GM06990 (cell line): ENCODE measurements around the gene ASMT.

Experiments used
- DNase-seq: peaks from one replicate; pipeline ENCODE4 v3.0.0-alpha.2; 2011; ENCODE audit not compliant: insufficient read length; ENCODE audit errors: extremely low read depth
- H3K27me3 ChIP-seq: replicated peaks from 2 replicates; pipeline ENCODE4 v1.6.0; 2011; ENCODE audit warnings: low read length; ENCODE audit not compliant: control insufficient read depth, insufficient read depth
- H3K36me3 ChIP-seq: 2 replicates; pipeline ENCODE4 v1.5.1; 2011; ENCODE audit warnings: low read length; ENCODE audit not compliant: control insufficient read depth, insufficient read depth
- H3K4me3 ChIP-seq: replicated peaks from 2 replicates; pipeline ENCODE4 v1.5.1; 2011; ENCODE audit warnings: low read depth, mild to moderate bottlenecking, control low read depth, low read length
- CTCF ChIP-seq: IDR thresholded peaks from 2 replicates; pipeline ENCODE4 v1.5.1; 2011; ENCODE audit warnings: low read length, control low read depth, mild to moderate bottlenecking, inconsistent platforms; ENCODE audit not compliant: insufficient read depth, poor library complexity, severe bottlenecking

Gene ASMT

GRCh38 chrX:1582686-1583437 is 32.0 kb upstream of the ASMT start:
- Histone ChIP-seq H3K27me3 (no peaks in the 10 kb centered on the region), H3K36me3 (no peaks in the 10 kb centered on the region), H3K4me3 (no peak overlapping the region; the same call in 1 of the 2 replicates)
- TF ChIP-seq CTCF = peak; percentile 9
- no peak for DNase-seq

GRCh38 chrX:1584237-1585011 is 30.4 kb upstream of the ASMT start:
- DNase-seq = no peak
- Histone ChIP-seq H3K36me3 (no peaks in the 10 kb centered on the region), H3K4me3 (no peak overlapping the region), H3K27me3 (no peaks in the 10 kb centered on the region)
- TF ChIP-seq CTCF = no peak

- no peaks in the 10 kb centered on the region for H3K27me3 ChIP-seq
- no peak for DNase-seq
- H3K4me3 ChIP-seq = no peak overlapping the region; the same call in 1 of the 2 replicates
- no peak for TF ChIP-seq CTCF
- H3K36me3 ChIP-seq = no peaks in the 10 kb centered on the region
These were observed 27.7 kb upstream of the ASMT start for GRCh38 chrX:1587161-1587560.

- Histone ChIP-seq H3K27me3 (no peaks in the 10 kb centered on the region), H3K4me3 (no peak overlapping the region), H3K36me3 (peaks cover 10% of the 10 kb centered on the region)
- TF ChIP-seq CTCF = no peak
- no peak for DNase-seq
These were observed 25.3 kb upstream of the ASMT start for GRCh38 chrX:1589356-1590130.

GRCh38 chrX:1591102-1591862 is 23.6 kb upstream of the ASMT start, which contains the start of gene AKAP17A:
Gene AKAP17A, plus strand, starts transcription at chrX:1591604. Its CDS starts 1,859 bp downstream, at chrX:1593463.
- Histone ChIP-seq H3K36me3 (peaks cover 26% of the 10 kb centered on the region), H3K4me3 (peak within 1 kb of the TSS; percentile 96), H3K27me3 (no peaks in the 10 kb centered on the region)
- peak; percentile 95 for DNase-seq
- no peak for TF ChIP-seq CTCF
